CD4-positive, alpha-beta T cell treated with Interleukin-1 beta for 1 hour (primary cell): Measurements from ENCODE around the gene GPRC5B.
A peak's percentile ranks its signal among the peaks of the same experiment; 100 is the strongest.

Source experiments
- DNase-seq, 2 donors: peaks; one replicate each; pipeline ENCODE4 v3.0.0-alpha.2; 2020 to 2022

Gene GPRC5B, protein sequence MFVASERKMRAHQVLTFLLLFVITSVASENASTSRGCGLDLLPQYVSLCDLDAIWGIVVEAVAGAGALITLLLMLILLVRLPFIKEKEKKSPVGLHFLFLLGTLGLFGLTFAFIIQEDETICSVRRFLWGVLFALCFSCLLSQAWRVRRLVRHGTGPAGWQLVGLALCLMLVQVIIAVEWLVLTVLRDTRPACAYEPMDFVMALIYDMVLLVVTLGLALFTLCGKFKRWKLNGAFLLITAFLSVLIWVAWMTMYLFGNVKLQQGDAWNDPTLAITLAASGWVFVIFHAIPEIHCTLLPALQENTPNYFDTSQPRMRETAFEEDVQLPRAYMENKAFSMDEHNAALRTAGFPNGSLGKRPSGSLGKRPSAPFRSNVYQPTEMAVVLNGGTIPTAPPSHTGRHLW

DNA sequence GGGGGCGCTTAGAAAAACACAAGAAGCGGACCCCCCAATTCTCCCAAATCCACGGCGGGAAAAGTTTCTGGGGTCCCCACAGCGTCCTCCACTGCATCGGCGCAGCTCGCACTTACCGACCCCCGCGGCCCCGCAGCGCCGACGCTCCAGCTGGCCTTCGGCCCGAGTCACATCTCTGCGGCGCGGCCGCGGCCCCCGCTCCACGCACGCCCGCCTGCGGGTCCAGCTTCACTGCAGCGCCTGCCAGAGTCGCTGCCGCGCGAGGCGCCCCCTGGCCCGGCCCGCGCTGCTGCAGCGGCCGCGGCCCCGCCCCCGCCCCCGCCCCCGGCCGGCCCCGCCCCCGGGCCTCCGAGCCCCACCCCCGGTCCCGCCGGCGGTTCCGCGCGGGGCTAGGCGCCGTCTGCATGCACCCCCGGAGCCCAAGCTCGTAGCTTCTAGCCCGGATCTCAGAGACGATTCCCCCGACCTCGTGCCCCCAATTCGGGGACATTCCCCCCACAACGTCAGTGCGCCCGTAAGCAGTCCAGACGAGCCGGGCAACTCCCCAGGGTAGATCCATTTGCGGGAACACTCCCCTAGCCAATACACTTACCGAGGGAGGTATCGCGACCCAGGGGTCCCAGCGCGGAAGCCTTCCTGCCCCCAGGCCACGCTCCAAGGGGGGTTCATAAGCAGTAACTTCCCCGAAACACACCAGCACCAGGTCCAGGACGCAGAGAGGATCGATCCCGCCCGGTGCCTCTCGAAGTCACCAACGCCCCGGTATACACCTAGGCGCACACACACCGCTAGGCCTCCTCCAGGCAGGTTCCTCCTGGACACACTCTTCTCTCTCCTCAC, at the start of gene GPRC5B:
TSS of gene GPRC5B (minus strand) at position 238 of the 840 bp plus-strand sequence. CDS start 12,003 bp downstream, outside the sequence.
- DNase-seq, result peak; percentile 34 to 48

DNA sequence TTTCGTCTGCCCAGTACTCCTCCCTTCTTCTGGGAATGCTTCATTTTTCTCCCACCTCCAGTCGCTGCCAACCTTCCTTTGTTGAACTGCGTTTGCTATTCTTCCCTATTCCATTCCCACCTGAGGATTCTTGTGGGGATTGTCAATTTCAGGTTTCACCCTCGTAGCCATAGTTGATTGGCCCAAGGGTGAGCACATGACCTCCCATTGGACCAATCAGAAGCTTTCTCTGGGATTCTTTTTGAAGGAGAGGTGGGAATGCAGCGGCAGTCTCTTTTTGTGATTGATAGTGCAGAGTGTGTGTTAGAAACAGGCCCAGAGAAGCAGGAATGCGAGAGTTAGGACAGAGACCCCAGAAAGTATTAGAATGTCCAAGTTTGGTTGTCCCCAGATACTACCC, 49.1 kb upstream of the GPRC5B start:
- no peak for DNase-seq

DNA sequence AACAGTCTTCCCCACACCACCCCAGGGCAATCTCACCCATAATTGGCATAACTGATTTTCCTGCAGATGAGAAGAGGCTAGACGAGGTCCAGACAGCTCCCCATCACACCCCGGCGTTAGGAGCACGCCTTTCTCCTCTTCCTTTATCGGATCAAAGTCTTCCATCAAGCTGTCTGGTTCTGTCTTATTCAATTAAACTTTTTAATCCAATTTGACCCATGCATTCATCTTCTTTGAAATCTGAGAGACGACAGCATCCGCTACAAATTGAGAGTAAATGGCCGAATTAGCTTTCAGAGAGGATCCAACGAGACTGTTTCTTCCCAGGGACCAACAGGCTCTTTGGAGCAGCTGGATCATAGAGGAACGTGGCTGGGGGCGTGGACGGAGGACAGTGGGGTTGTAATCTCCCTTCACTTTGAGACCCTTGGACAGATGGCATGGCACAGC, 44.4 kb upstream of the GPRC5B start:
- DNase-seq, result no peak

DNA sequence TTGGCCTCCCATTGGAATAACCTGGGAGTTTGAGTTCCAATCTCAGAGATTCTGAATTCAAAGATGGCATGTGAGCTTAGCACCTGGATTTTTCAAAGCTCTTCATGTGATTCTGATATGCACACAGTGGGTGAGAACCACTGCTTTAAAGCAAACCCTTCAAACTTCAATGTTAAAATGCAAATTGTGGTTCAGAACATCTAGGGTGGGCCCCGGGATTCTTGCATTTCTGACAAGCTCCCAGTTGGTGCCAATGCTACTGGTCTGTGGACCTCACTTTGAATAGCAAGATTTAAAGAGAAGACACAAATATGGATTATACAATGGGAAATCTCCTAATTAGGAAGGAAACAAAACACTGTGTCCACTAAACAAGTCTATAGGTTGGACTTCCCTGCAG, 43.8 kb upstream of the GPRC5B start:
- DNase-seq, result no peak

DNA sequence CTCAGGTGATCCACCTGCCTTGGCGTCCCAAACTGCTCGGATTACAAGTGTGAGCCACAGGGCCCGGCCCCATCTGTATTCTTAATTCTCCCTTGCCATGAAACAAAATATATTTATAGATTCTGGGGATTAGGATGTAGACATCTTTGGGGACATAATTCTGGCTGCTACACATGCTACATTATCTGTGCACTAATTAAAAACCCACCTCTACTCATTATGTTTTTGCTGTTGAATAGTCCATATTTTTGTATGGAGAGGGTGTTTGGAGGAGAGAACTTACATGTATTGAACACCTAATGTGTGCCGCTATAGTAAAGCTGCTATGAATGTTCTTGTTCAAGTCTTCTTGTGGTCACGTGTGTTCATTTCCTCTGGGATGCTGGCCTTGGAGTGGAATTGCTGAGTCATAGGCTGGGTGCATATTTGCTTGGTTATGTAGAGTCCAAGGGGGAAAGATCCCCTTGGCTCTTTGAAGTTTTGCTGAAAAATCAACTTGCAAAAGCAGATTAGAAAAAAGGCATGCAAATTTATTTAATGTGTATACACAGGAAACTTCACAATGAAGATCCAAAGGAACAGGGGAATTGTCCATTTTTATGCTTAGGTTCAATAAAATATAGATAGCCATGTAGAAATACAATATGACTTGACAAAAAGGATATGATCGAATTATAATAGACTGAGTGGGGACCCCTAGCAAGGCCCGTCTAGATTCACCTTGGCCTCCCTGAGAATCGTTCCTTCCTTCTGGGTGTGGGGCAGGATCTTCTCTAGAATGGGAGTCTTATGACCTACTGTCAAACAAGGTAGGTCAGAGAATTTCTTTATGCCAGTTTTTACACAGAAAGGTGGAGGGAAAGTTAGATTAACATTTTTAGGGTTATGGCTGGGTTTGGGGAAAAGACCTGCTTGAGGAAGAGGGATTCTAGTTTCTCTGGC, 42.1 kb upstream of the GPRC5B start:
- no peak for DNase-seq

DNA sequence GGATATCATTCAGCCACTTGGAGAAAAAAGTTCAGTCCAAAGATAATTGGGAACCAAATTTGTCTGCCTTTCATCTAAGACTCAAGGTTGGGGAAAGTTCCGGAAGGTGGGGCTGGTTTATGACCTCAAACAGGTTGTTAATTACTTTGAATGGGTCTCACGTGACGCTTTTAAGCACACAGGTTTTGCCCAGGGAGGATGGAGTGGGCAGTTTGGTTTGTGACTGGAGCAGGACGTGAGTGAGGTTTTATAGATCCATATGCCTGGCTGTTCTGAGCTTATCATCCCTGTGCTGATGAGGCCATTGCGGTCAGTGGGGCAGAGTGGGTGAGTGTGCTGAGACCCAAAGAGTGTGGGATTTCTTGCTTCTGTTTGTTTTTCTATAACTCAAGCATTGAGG, 38.7 kb upstream of the GPRC5B start:
- DNase-seq, result no peak

DNA sequence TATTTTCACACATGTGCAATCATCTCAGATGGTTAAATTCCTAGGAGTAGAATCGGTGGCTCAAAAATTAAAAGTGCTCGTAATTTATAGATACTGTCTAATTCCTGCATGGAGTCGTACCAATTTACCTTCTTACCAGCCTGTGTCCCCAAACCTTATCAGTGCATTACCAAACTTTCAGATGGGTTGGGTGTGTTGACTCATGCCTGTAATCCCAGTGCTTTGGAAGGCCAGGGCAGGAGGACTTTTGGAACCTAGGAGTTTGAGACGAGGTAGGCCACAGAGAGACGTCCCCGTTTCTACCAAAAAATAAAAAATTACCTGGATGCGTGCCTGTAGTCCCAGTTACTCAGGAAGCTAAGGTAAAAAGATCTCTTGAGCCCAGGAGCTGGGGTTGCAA, 34.5 kb upstream of the GPRC5B start:
- no peak for DNase-seq

DNA sequence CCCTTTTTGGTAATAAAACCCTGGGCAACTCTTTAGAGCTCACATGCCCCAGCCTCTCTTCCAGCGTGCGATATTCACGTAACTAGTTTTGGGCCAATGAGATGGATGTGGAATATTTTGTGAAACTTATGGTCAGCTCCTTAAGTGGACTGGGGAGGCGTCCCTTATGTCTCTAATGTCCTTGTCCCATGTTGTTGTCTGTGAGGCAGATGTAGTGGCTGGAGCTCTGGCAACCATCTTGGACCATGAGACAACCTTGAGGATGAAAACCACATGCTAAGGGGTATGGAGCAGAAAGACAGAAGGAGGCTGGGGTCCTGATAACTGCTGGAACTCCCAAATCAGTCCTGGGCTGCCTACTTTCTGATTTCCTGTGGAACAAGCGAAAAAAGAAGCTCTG, 31.4 kb upstream of the GPRC5B start:
- no peak for DNase-seq

DNA sequence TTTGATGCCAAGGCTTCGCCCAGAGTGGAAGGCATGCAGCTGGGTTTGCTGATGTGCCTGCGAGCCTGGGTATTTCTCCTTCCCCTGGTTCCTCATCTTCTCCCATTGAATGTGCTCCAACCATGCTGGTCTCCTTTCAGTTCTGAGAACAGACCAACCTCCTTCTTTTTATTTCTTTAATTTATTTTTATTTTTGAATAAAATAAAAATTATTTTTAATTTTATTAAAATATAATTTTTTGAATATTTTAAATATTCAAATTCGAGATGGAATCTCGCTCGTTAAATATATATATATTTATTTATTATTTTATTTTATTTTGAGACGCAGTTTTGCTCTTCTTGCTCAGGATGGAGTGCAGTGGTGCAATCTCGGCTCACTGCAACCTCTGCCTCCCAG, 30.2 kb upstream of the GPRC5B start:
- DNase-seq, result no peak

DNA sequence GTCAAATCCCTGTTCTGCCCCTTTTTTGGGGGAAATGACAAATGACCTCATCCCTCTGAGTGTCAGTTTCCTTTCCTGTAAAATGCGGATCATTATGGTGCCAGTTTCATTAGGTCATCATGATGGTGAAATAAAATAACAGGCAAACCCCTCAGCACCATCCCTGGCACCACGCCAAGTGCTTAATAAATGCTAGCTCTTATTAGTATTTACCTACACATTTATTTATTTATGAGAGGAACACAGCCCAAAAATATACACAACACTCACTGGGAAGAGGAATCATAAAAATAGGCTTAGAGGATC, 28.6 kb upstream of the GPRC5B start:
- DNase-seq, result no peak

DNA sequence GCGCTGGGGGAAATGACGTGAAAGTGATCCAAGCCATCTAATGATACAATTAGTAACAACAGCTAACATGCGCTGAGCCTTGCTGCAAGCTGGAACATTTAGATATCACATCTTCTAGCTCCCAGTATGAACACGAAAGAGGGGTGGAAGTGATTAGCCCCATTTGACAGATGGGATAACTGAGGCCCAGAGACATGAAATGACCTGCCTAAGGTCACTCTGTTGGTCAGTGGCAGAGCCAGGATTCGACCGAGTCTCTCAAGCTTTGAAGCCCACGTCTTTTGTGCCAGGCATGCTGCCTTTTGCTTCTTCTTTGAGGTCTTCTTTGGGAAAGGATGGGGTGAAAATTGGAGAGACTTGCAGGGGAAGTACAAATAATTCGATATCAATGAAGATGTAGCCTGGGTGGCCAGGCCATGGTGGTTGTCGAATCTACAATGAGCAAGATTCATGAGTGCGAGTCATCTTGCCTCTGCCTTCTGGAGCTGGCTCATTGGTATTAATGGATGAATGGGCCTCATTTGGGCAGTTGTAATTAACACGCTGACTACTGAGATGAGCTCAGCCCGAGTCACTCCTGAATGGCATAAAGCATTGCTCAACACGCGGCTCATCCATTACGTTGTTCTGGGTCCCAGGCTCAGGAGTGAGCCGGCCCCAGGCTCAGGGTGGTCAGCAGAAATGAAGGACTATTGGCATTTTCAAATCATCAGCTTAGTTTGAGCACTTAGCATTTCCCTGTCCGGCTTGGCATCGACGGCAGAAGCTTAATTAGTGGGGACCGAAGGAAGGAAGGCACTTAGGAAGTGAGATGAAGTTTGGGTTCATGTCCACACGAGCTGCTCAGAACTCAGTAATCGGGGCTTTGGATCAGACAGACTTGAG, 28.0 kb upstream of the GPRC5B start:
- DNase-seq, result no peak

DNA sequence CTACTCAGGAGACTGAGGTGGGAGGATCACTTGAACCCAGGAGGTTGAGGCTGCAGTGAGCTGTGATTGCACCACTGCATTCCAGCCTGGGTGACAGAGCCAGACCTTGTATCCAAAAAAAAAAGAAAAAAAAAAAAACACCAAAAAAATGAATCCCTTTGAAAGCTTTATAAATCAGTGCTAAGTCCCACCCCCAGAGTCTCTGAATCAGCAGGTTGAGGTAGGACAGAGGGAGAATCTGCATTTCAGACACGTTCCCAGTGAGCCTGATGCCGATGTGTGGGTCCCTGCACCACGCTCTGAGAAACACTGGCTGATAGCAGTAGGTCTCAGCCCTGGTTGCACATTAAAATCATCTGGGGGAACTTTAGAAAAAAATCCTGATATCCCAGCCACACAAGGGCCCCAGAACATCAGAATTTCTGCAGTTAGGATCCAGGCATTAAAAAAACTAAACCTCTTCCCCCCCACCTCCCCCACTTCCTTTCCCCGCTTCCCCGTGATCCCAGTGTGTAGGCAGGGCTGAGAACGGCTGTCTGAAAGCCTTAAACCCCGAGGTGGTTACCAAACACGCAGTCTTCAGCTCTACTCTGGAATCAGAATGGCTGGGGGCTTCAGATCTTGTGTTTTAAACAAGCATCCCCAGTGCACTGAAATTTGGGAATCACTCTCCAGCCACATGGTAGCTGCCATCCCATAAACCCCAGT, 27.3 kb upstream of the GPRC5B start:
- no peak for DNase-seq

DNA sequence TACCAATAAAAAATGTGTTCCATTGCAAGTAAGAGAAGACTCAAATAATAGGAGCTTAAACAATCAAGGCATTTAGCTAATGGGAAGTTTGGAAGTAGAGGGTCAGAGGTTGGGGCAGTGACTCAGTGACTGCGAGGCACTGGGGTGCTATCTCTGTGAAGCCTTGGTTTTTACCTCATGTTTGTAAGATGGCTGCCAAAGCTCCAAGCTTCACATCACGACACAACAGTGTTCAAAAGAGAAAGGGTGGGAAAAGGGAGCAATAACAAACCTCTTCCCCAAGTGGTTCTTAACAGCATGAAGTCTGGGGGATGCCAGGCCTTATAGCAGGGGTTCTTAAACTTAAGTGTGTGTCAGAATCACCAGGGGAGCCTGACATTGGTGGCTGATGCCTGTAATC, 26.6 kb upstream of the GPRC5B start:
- DNase-seq, result no peak

DNA sequence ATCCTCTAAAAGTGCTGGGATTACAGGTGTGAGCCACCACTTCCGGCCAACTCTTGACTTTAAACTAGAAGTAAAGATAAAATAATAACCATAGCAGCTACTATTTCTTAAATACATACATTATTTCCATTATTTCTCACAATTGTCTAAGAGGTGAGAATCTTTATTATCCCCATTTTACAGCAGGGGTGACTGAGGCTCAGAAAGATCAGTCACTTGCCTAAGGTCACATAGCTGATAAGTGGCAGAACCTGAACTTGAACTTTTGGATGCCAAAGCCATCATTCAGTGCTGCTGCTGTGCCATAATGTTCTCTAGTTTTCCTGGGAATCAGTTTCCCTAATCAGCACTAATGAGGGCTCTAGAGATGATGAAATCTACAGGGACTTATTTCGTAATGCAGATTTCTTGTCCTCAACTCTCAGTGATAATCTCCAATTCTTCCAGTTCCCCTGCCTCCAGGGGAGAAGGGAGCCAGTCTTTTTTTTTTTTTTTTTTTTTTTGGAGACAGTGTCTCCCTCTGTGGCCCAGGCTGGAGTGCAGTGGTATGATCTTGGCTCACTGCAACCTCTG, 25.2 kb upstream of the GPRC5B start:
- no peak for DNase-seq

DNA sequence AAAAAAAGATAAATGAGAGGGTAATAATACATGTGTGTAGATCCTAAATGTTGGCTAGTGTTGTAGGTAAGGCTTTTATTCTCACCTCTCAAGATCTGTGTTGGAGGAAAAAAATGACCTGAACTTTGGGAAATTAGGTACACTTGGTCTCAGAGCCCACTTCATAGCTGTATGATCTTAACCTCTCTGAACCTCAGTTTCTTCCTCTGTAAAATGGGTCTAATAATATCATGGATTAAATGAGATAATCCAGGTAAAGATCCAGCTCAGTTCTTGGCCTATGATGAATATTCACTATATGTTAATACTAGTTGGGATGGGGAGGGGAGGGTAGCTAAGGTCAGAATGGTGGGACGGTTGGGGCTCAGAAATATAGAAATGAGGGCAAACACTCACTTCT, 24.3 kb upstream of the GPRC5B start:
- DNase-seq, result no peak

DNA sequence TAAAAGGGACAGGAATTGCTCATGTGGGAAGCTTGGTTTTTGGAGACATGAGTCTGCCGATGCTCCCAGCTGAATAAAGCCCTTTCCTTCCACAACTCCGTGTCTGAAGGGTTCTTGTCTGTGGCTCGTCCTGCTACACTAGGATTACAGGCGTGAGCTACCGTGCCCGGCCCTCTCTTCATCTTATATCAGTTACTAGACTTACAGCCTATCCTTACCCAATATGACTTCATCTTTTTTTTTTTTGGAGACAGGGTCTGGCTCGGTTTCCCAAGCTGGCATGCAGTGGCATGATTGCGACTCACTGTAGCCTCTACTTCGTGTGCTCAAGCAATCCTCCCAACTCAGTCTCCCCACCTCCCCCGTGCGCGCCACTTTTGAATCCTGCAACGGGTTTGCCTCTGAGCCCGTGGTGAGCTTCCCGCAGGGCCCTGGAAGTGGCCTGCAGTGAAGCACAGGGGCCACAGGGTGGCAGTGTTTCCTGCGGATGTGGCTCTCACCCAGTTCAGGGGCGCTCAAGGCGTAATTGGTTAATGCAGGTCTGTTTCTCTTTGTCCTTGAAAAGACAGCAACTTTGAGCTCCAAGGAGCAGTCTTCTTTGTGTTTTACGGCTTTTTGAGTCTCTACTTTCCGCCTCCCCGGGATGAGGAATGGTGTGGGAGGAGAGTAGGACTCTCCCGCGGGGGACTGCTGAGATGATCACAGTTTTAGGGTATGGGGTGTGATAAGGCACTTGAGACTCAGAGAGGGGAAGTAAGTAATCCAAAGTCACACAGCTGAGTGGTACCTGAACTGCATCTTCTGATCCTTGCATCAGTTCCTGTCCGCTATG, 22.7 kb upstream of the GPRC5B start:
- DNase-seq, result peak; percentile 64 to 65

DNA sequence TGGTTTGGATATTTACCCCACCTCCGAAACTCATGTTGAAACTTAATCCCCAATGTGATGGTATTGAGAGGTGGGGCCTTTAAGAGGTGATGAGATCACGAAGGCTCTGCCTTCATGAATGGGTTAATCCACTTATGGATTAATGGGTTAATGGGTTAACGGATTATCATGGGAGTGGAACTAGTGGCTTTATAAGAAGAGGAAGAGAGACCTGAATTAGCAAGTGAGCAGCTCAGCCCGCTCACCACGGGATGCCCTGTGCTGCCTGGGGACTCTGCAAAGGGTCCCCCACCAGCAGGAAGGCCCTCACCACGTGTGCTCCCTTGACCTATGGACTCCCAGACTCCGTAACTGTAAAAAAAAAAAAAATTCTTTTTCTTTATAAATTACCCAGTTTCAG, 16.5 kb upstream of the GPRC5B start:
- DNase-seq, result no peak

DNA sequence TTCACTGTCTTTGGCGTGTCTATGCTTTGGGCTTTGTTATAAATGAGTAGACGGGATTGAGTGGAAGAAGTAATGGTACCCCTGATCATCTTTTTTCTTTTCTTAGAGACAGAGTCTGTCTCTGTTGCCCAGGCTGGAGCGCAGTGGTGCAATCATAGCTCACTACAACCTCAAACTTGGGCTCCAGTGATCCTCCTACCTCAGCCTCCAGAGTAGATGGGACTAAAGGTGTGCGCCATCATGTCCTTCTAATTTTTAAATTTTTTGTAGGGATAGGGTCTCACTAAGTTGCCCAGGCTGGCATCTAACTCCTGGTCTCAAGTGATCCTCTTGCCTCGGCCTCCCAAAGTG, 14.9 kb upstream of the GPRC5B start:
- DNase-seq, result no peak

DNA sequence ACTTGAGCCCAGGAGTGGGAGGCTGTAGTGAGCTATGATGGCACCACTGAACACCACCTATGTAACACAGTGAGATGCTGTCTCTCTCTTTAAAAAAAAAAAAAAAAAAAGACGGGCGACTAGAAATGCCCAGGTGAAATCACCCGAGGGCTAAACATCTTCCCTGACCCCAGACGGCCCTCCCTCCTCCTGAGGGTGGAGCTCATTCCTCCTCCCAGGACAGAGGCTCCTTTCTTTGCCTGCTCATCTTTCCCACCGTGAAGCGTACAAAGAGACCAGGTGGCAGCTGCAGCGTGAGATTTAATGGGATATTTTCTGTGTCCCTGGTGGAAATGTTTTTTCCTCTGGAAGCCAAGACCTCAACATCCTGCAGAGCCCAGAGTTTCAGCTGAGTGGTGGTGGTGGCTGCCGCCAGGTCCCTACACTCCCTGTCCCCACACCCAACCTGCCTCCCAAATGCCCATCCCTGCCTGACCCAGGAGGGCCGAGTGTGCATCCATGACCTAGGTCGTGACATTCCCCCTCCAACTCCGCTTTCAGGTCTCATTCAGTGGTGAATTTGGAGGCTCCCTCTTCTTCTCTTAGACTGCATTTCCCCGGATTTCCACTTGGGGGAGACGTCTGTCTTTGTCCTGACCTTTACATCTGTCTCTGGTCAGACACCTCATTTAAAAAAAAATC, 14.4 kb upstream of the GPRC5B start:
- peak in 1 of 2 donors; percentile 36 for DNase-seq

DNA sequence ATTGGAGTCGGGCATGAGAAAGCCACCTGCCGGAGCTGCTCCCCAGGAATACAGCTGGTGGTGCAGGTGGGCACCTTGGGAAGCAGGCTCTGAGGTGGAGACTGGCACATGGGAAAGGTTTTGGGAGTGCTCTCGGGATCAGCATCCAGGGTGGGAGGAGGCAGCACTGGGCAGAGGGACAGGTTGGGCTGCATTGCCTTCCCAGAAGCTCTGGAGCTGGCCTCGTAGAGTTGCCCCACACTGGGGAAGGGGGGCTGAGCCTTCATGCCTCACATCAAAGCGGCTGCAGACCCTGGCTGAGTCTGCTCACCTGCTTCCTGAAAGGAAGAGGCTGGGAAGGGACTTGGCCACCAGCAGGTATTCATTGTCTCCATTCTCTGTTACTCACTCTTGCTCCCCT, 13.5 kb upstream of the GPRC5B start:
- DNase-seq, result no peak
